ENCODE results near the gene LINS1.

- TF ChIP-seq CTCF (IDR thresholded peaks at IDR 0.05; ENCODE audit: poor library complexity, severe bottlenecking) (no peak), MXI1 (conservative IDR thresholded peaks at IDR 0.05; ENCODE audit: poor library complexity, severe bottlenecking) (no peak), EP300 (conservative IDR thresholded peaks at IDR 0.05; ENCODE audit: poor library complexity, severe bottlenecking) (no peak)
Measured at GRCh38 chr15:100559330-100559729, 42.7 kb downstream of the LINS1 start.
